T-cell (primary cell): ENCODE data around the gene FCER1G. TPM values are rescaled to one million over a fixed set of nuclear protein-coding genes. Genes with fewer than 3 reads are reported as not detected.
"Not testable (repeated sequence)": the region's sequence is repeated elsewhere in the genome, so short reads cannot be mapped to it uniquely, and the experiment has no call there.

ENCODE experiments used
- ATAC-seq, 4 experiments: fragments of 200-7000 bp in 3 of 4; fragments of 150-1000 bp in 1 of 4; cut with Tn5 transposase; replicated peaks in 1 of 4; 1 replicate in 3 of 4; 2 replicates in 1 of 4; pipeline ENCODE4 v1.10.0; 2021; ENCODE audit warnings: moderate library complexity in 3 of 4, mild to moderate bottlenecking in 2 of 4, moderate number of reproducible peaks in 1 of 4
- CTCF ChIA-PET, 2 donors: fragments of 300-600 bp; sonication (Branson Sonifier 250); formaldehyde crosslinking; loops; one replicate each; lab custom pipeline; 2022; ENCODE audit warnings: antibody characterized with exemption in 2 of 2; lab: Charles Lee
- POLR2A ChIA-PET, 2 donors: fragments of 300-600 bp; sonication (Branson Sonifier 250); formaldehyde crosslinking; loops; one replicate each; lab custom pipeline; 2022; ENCODE audit warnings: antibody characterized with exemption in 2 of 2; lab: Charles Lee
- DNase-seq, 35 experiments: peaks; one replicate each; pipeline versions ENCODE4 v3.0.0 to v3.0.0-alpha.2; 2013 to 2023
- H3K27ac ChIP-seq: one replicate; pipeline ENCODE4 v1.5.1; 2013; ENCODE audit warnings: low read length
- H3K27me3 ChIP-seq, 2 experiments: replicated peaks in 1 of 2; 1 replicate in 1 of 2; 2 replicates in 1 of 2; pipeline versions ENCODE4 v1.6.1 to v1.7.0; 2013; ENCODE audit warnings: low read length in 1 of 2, mixed read lengths in 1 of 2; ENCODE audit not compliant: control insufficient read depth in 2 of 2, insufficient read depth in 2 of 2; ENCODE audit errors: extremely low read depth in 1 of 2
- H3K36me3 ChIP-seq, 2 donors: 1 replicate in 1 of 2; 2 replicates in 1 of 2; pipeline versions ENCODE4 v1.6.1 to v1.7.0; 2013; ENCODE audit warnings: low read length in 1 of 2; ENCODE audit not compliant: control insufficient read depth in 2 of 2, insufficient read depth in 1 of 2; ENCODE audit errors: extremely low read depth in 1 of 2
- H3K4me1 ChIP-seq, 2 experiments: 1 replicate in 1 of 2; 2 replicates in 1 of 2; pipeline versions ENCODE4 v1.6.1 to v1.7.0; 2013; ENCODE audit warnings: low read length in 2 of 2, mixed read lengths in 1 of 2; ENCODE audit not compliant: insufficient read depth in 2 of 2, control insufficient read depth in 1 of 2; ENCODE audit errors: extremely low read depth in 1 of 2
- H3K4me3 ChIP-seq, 2 donors: 1 replicate in 1 of 2; 2 replicates in 1 of 2; pipeline versions ENCODE4 v1.5.1 to v1.7.0; 2013; ENCODE audit warnings: mild to moderate bottlenecking in 2 of 2, low read length in 1 of 2, moderate library complexity in 1 of 2; ENCODE audit not compliant: control insufficient read depth in 1 of 2; ENCODE audit errors: extremely low read depth in 1 of 2
- H3K9me3 ChIP-seq: 2 replicates; pipeline ENCODE4 v1.7.0; 2013
- H3K27ac Mint-ChIP-seq, 2 donors: one replicate each; pipeline ENCODE4 v1.8.0; 2020 to 2021; ENCODE audit warnings: mild to moderate bottlenecking in 2 of 2, mixed read lengths in 2 of 2
- H3K27me3 Mint-ChIP-seq, 2 donors: one replicate each; pipeline ENCODE4 v1.8.0; 2021 to 2022; ENCODE audit warnings: mixed read lengths in 2 of 2
- H3K36me3 Mint-ChIP-seq: one replicate; pipeline ENCODE4 v1.8.0; 2021; ENCODE audit warnings: mixed read lengths
- H3K4me1 Mint-ChIP-seq, 3 donors: one replicate each; pipeline ENCODE4 v1.8.0; 2020 to 2022; ENCODE audit warnings: mixed read lengths in 3 of 3, mild to moderate bottlenecking in 1 of 3
- H3K4me3 Mint-ChIP-seq, 3 donors: one replicate each; pipeline ENCODE4 v1.8.0; 2020 to 2022; ENCODE audit warnings: mild to moderate bottlenecking in 3 of 3, mixed read lengths in 3 of 3, moderate library complexity in 3 of 3
- H3K9me3 Mint-ChIP-seq, 3 donors: one replicate each; pipeline ENCODE4 v1.8.0; 2020 to 2022; ENCODE audit warnings: mixed read lengths in 3 of 3
- WGBS: methylation state at CpG from one replicate; pipeline ENCODE4 v1.1.5; 2013; ENCODE audit warnings: missing lambda C conversion rate; ENCODE audit not compliant: insufficient coverage; 5-methylcytosine and 5-hydroxymethylcytosine counted together
- total RNA-seq, 35 experiments: library from RNA in 6 of 35; stranded (reverse) in 6 of 35; fragments of 120-200 nt in 1 of 35; gene quantifications; one replicate each; pipeline versions ENCODE4 v1.2.1 to v1.2.4 and lab custom pipeline; 2013 to 2026

Gene FCER1G
- total RNA-seq, 5 donors from 2014 or later (not counting 1 experiment from before 2014, with no cell fraction given) = 2.5 to 5.2 (median 3.5) TPM

GRCh38 chr1:161235957-161236775, 21.1 kb downstream of the FCER1G start:
- Histone ChIP-seq H3K27ac (no peak overlapping the region), H3K9me3 (no peaks in the 10 kb centered on the region), H3K4me3 (no peak overlapping the region), H3K36me3 (no peaks in the 10 kb centered on the region), H3K27me3 (peaks cover 2 to 7% of the 10 kb centered on the region in 2 experiments), H3K4me1 (no peaks in the 10 kb centered on the region)
- CTCF ChIA-PET = interaction anchor here in 1 of 2 donors (0.7 to 1.0 kb wide), 2 partner anchors 10 to 77 kb away, joined by 3 to 4 read pairs; partner anchors contain the start of gene TOMM40L
- 83% methylated on average over 1 of the region's 5 CpGs for WGBS
- POLR2A ChIA-PET = no interaction called here
- DNase-seq (no peak), ATAC-seq (no peak)
- H3K9me3 Mint-ChIP-seq = no peaks in the 10 kb centered on the region
- H3K27ac Mint-ChIP-seq = no peak overlapping the region
- no peaks in the 10 kb centered on the region for H3K36me3 Mint-ChIP-seq
- H3K4me1 Mint-ChIP-seq = no peaks in the 10 kb centered on the region
- peaks cover 0 to 5% of the 10 kb centered on the region in 2 donors for H3K27me3 Mint-ChIP-seq
- H3K4me3 Mint-ChIP-seq = no peak overlapping the region

GRCh38 chr1:161238039-161238473, 23.0 kb downstream of the FCER1G start, which contains the start of gene NR1I3:
NR1I3 (minus strand) TSS chr1:161238203; CDS start chr1:161236565, 1,638 bp downstream.
- DNase-seq (no peak), ATAC-seq (no peak)
- Histone ChIP-seq H3K9me3 (no peaks in the 10 kb centered on the region), H3K27ac (no peak within 1 kb of the TSS), H3K4me3 (no peak within 1 kb of the TSS), H3K36me3 (no peaks in the 10 kb centered on the region), H3K27me3 (peaks cover 2 to 7% of the 10 kb centered on the region in 2 experiments), H3K4me1 (no peaks in the 10 kb centered on the region)
- POLR2A ChIA-PET = no interaction called here
- Mint-ChIP-seq H3K36me3 (no peaks in the 10 kb centered on the region), H3K27ac (no peak within 1 kb of the TSS), H3K9me3 (no peaks in the 10 kb centered on the region), H3K4me3 (no peak within 1 kb of the TSS), H3K4me1 (no peaks in the 10 kb centered on the region), H3K27me3 (peaks cover 2 to 5% of the 10 kb centered on the region in 2 donors)
- 69% methylated on average over 3 of the region's 4 CpGs for WGBS
- CTCF ChIA-PET = interaction anchor here in 1 of 2 donors (0.6 kb wide), 1 partner anchor 133 kb away, joined by 10 read pairs; no protein-coding TSS in a partner anchor

- Mint-ChIP-seq H3K9me3 (no peaks in the 10 kb centered on the region), H3K4me3 (no peak overlapping the region), H3K27me3 (peaks cover 2 to 9% of the 10 kb centered on the region in 2 donors), H3K27ac (no peak overlapping the region), H3K4me1 (no peaks in the 10 kb centered on the region), H3K36me3 (no peaks in the 10 kb centered on the region)
- Histone ChIP-seq H3K4me1 (no peaks in the 10 kb centered on the region), H3K9me3 (no peaks in the 10 kb centered on the region), H3K4me3 (no peak overlapping the region), H3K27me3 (peaks cover 0 to 3% of the 10 kb centered on the region in 2 experiments), H3K36me3 (no peaks in the 10 kb centered on the region), H3K27ac (no peak overlapping the region)
- WGBS = no CpG with 5 or more reads among the region's 3 CpGs
- DNase-seq = no peak
- CTCF ChIA-PET = no interaction called here
- ATAC-seq = no peak
- POLR2A ChIA-PET = no interaction called here
Measured at GRCh38 chr1:161241682-161242081, 26.6 kb downstream of the FCER1G start.

- Mint-ChIP-seq H3K4me1 (no peaks in the 10 kb centered on the region), H3K4me3 (no peak overlapping the region), H3K36me3 (no peaks in the 10 kb centered on the region), H3K9me3 (no peaks in the 10 kb centered on the region), H3K27me3 (peaks cover 2 to 10% of the 10 kb centered on the region in 2 donors), H3K27ac (no peak overlapping the region)
- Histone ChIP-seq H3K4me1 (no peaks in the 10 kb centered on the region), H3K36me3 (no peaks in the 10 kb centered on the region), H3K27me3 (peaks cover 0 to 3% of the 10 kb centered on the region in 2 experiments), H3K4me3 (no peak overlapping the region), H3K27ac (no peak overlapping the region), H3K9me3 (no peaks in the 10 kb centered on the region)
- ChIA-PET CTCF (no interaction called here), POLR2A (no interaction called here)
- ATAC-seq (no peak), DNase-seq (no peak)
- WGBS = 77% methylated on average over 1 of the region's 2 CpGs
Measured at GRCh38 chr1:161242313-161242712, 27.2 kb downstream of the FCER1G start.

GRCh38 chr1:161244888-161245287, 29.8 kb downstream of the FCER1G start:
- no peaks in the 10 kb centered on the region for H3K36me3 ChIP-seq
- Mint-ChIP-seq H3K27me3 (peaks cover 2 to 12% of the 10 kb centered on the region in 2 donors), H3K4me3 (no peak overlapping the region), H3K27ac (no peak overlapping the region), H3K4me1 (no peaks in the 10 kb centered on the region), H3K9me3 (no peaks in the 10 kb centered on the region), H3K36me3 (no peaks in the 10 kb centered on the region)
- DNase-seq = no peak
- CTCF ChIA-PET = no interaction called here
- POLR2A ChIA-PET = no interaction called here
- H3K4me1 ChIP-seq = no peaks in the 10 kb centered on the region
- peaks cover 0 to 3% of the 10 kb centered on the region in 2 experiments for H3K27me3 ChIP-seq
- H3K9me3 ChIP-seq = no peaks in the 10 kb centered on the region
- H3K27ac ChIP-seq = no peak overlapping the region
- 85% methylated on average over 4 of the region's 4 CpGs for WGBS
- no peak for ATAC-seq
- H3K4me3 ChIP-seq = no peak overlapping the region

GRCh38 chr1:161250100-161250499, 35.0 kb downstream of the FCER1G start:
- H3K27ac ChIP-seq, H3K9me3 ChIP-seq, H3K36me3 ChIP-seq, H3K27me3 ChIP-seq, H3K4me1 Mint-ChIP-seq, H3K4me3 ChIP-seq, ATAC-seq, H3K27ac Mint-ChIP-seq, H3K27me3 Mint-ChIP-seq, H3K4me3 Mint-ChIP-seq, DNase-seq, H3K4me1 ChIP-seq, H3K36me3 Mint-ChIP-seq, POLR2A ChIA-PET, H3K9me3 Mint-ChIP-seq: not testable (repeated sequence)
- CTCF ChIA-PET = interaction anchor here in 1 of 2 donors (0.8 kb wide), 1 partner anchor 25 kb away, joined by 9 read pairs; no protein-coding TSS in a partner anchor
- WGBS = 83% methylated on average over 5 of the region's 5 CpGs
